ENCODE measurements around the gene SV2B.

- TF ChIP-seq CTCF (IDR thresholded peaks at IDR 0.05) (no peak), POLR2AphosphoS5 (IDR thresholded peaks at IDR 0.05) (no peak), POLR2A (IDR thresholded peaks at IDR 0.05) (no peak)
Observed at GRCh38 chr15:91214675-91215590, 114.9 kb downstream of the SV2B start.

Measured in transverse colon (tissue), 4 donors.